K562 (cell line): Measurements from ENCODE around the gene TINAGL1. TPM values are rescaled to one million over a fixed set of nuclear protein-coding genes. Genes with fewer than 3 reads are reported as not detected.
A peak's percentile ranks its signal among the peaks of the same experiment; 100 is the strongest.

Experiments used
- CBFA2T3 ChIP-seq: fragments of 450-650 bp; IDR thresholded peaks from 2 replicates; pipeline ENCODE4 v1.6.1; 2017
- FOSL1 ChIP-seq: fragments of 200-800 bp; sonication (Bioruptor generic); conservative IDR thresholded peaks from 2 replicates; pipeline ENCODE4 v1.6.1; 2016; ENCODE audit warnings: missing genetic modification characterization, missing compliant biosample characterization
- FOXA3 ChIP-seq, 2 experiments: fragments of 450-650 bp in 1 of 2; sonication (generic) in 1 of 2; formaldehyde crosslinking; IDR thresholded peaks in 1 of 2; conservative IDR thresholded peaks in 1 of 2; 2 replicates each; pipeline versions ENCODE4 v1.4.0 to v1.8.0; 2020 to 2022; ENCODE audit warnings: mild to moderate bottlenecking in 2 of 2, missing genetic modification reagents in 1 of 2
- HDAC1 ChIP-seq, 2 experiments: fragments of 450-650 bp; IDR thresholded peaks; 2 replicates each; pipeline ENCODE4 v1.6.1; 2016 to 2017; ENCODE audit warnings: inconsistent platforms in 1 of 2, mild to moderate bottlenecking in 1 of 2, moderate library complexity in 1 of 2
- L3MBTL2 ChIP-seq: fragments of 450-650 bp; IDR thresholded peaks from 2 replicates; pipeline ENCODE4 v1.6.1; 2016; ENCODE audit warnings: mild to moderate bottlenecking, moderate library complexity
- MAZ ChIP-seq, 2 experiments: fragments of 450-650 bp in 1 of 2; sonication (generic) in 1 of 2; formaldehyde crosslinking; IDR thresholded peaks in 1 of 2; conservative IDR thresholded peaks in 1 of 2; 2 replicates each; pipeline versions ENCODE4 v1.4.0 to v1.5.0; 2020; ENCODE audit warnings: mild to moderate bottlenecking in 1 of 2, missing genetic modification reagents in 1 of 2
- MEF2D ChIP-seq: conservative IDR thresholded peaks from 2 replicates; pipeline ENCODE4 v1.6.1; 2016; ENCODE audit warnings: low read depth, missing genetic modification characterization, missing compliant biosample characterization
- POLR2AphosphoS5 ChIP-seq: IDR thresholded peaks from 2 replicates; pipeline ENCODE4 v1.6.1; 2011; ENCODE audit warnings: mild to moderate bottlenecking, low read depth, low read length, moderate library complexity; ENCODE audit not compliant: control insufficient read depth, insufficient read depth
- SMAD4 ChIP-seq: fragments of 250-450 bp; sonication (Bioruptor Pico); conservative IDR thresholded peaks from 2 replicates; pipeline ENCODE4 v1.8.0; 2021; ENCODE audit warnings: inconsistent platforms, mild to moderate bottlenecking, moderate library complexity
- SMARCE1 ChIP-seq: fragments of 450-650 bp; IDR thresholded peaks from 2 replicates; pipeline ENCODE4 v1.7.1; 2016; ENCODE audit warnings: mild to moderate bottlenecking
- SP1 ChIP-seq: sonication (generic); formaldehyde crosslinking; IDR thresholded peaks from 2 replicates; pipeline ENCODE4 v1.8.1; 2022; ENCODE audit warnings: mild to moderate bottlenecking, missing genetic modification reagents
- TFAM ChIP-seq: fragments of 250-450 bp; sonication (Bioruptor Pico); conservative IDR thresholded peaks from 2 replicates; pipeline ENCODE4 v1.5.0; 2021; ENCODE audit warnings: mild to moderate bottlenecking, moderate library complexity
- ZNF316 ChIP-seq: fragments of 450-650 bp; IDR thresholded peaks from 2 replicates; pipeline ENCODE4 v1.6.1; 2016
- polyA plus RNA-seq, 8 experiments: library from polyadenylated mRNA; depleted of rRNA in 4 of 8; stranded (reverse) in 5 of 8; unstranded in 3 of 8; fragments of >200 nt; fragmentation: Nextera tagmentation in 2 of 8; fragmentation: Illumina TruSeq in 1 of 8; extraction: Ambion mirVana in 2 of 8; extraction: Trizol in 1 of 8; gene quantifications; 2 replicates each; pipeline versions ENCODE4 v1.2.1 to v1.2.3, GENCODE V29; 2011 to 2014; ENCODE audit warnings: inconsistent platforms in 1 of 8, missing spikeins in 1 of 8
- total RNA-seq, 7 experiments: library from RNA; depleted of rRNA in 6 of 7; stranded (reverse); fragments of >200 nt in 6 of 7; fragmentation: Illumina TruSeq in 2 of 7; extraction: Trizol in 2 of 7; gene quantifications; 2 replicates each; pipeline versions ENCODE4 v1.2.1 to v1.2.3, GENCODE V29; 2011 to 2021; ENCODE audit warnings: low replicate concordance in 1 of 7

The TINAGL1 gene
- total and polyA plus RNA-seq, 9 of the 15 experiments (the other 6 are each of a cell fraction or from before 2014, with no cell fraction given): 0.04 to 1.2 (median 0.07) TPM; not detected in 4

DNA sequence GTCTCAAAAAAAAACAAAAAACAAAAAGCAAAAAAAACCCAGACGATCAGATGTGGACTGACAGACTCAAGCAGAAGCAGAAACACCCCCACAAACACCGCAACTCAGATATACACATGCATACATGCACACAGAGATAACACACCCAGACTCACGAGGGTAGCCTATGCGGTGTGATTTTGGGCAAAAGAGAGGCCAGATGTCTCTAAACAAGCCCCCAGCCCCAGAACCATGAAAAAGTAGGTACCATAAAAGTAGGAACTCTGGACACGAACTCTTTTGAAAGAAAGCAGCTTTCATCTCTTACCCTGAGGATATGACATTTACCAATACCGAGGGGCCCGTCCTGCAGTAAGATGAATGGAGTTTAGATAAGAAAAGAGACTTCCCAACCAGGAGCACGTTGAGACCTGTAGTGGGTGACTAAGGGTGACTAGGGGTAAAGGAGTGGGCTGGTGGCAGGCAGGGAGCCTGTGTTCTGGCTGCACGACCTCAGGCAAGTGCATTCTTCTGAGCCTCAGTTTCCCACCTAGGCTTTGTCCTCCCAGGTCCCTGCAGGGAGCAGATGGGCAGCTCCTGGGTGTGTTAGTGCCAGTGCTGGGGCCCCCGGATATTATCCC lies 1.5 kb upstream of the TINAGL1 start (continued):
- peak; percentile 37; the same call in 1 of the 2 replicates for TF ChIP-seq L3MBTL2
- TF ChIP-seq MAZ (CRISPR knock-in tag; conservative IDR thresholded peaks at IDR 0.05 in 1 of 2, IDR thresholded peaks at IDR 0.05 in 1 of 2): 0 out of 4 replicates have a peak, but pooled peaks of 1 of the 2 experiments have one; percentile 9
- TF ChIP-seq ZNF316: no peak
- TF ChIP-seq SMAD4: peak; percentile 71
- TF ChIP-seq SP1 (CRISPR knock-in tag): 0 out of 2 replicates have a peak, but pooled peaks have one; percentile 25
- 0 out of 2 replicates have a peak, but pooled peaks have one; percentile 28 for TF ChIP-seq MEF2D
- no peak for TF ChIP-seq TFAM (CRISPR knock-in tag)
- TF ChIP-seq FOXA3 (CRISPR knock-in tag; conservative IDR thresholded peaks at IDR 0.05 in 1 of 2, IDR thresholded peaks at IDR 0.05 in 1 of 2): 0 out of 4 replicates have a peak, but pooled peaks of 1 of the 2 experiments have one; percentile 24
- peak in 1 of 2 experiments; percentile 42; a peak in 1 of 4 replicates for TF ChIP-seq HDAC1 (IDR thresholded peaks at IDR 0.05)
- TF ChIP-seq POLR2AphosphoS5: peak; percentile 54; the same call in 1 of the 2 replicates
- peak; percentile 93 for TF ChIP-seq CBFA2T3
- TF ChIP-seq FOSL1: peak; percentile 78
- TF ChIP-seq SMARCE1: peak; percentile 27; the same call in 1 of the 2 replicates
